IPS DF 6.9 (cell line): ENCODE measurements around the gene OST4.
A peak's percentile ranks its signal among the peaks of the same experiment; 100 is the strongest.
"Not testable (repeated sequence)": the region's sequence is repeated elsewhere in the genome, so short reads cannot be mapped to it uniquely, and the experiment has no call there.

Experiments
- DNase-seq: peaks from one replicate; pipeline ENCODE4 v3.0.0-alpha.2; 2013; ENCODE audit warnings: low read depth, low spot score
- H3K27ac ChIP-seq: one replicate; pipeline ENCODE4 v1.5.1; 2013; ENCODE audit warnings: low read length, control low read depth
- H3K27me3 ChIP-seq: 2 replicates; pipeline ENCODE4 v1.6.1; 2013; ENCODE audit warnings: mild to moderate bottlenecking, low read length; ENCODE audit not compliant: control insufficient read depth, insufficient read depth
- H3K36me3 ChIP-seq: 2 replicates; pipeline ENCODE4 v1.6.1; 2013; ENCODE audit warnings: low read length; ENCODE audit not compliant: control insufficient read depth, insufficient read depth
- H3K4me1 ChIP-seq: 2 replicates; pipeline ENCODE4 v1.6.1; 2013; ENCODE audit warnings: low read length; ENCODE audit not compliant: control insufficient read depth, insufficient read depth
- H3K4me3 ChIP-seq: 2 replicates; pipeline ENCODE4 v1.5.1; 2013; ENCODE audit warnings: mild to moderate bottlenecking, low read length
- H3K9me3 ChIP-seq: 2 replicates; pipeline ENCODE4 v1.6.1; 2013; ENCODE audit warnings: low read length, inconsistent platforms; ENCODE audit not compliant: control insufficient read depth, insufficient read depth
- WGBS: extraction: QIAGEN DNeasy Blood & Tissue Kit; methylation state at CpG from one replicate; pipeline ENCODE4 v1.1.7; 2013; ENCODE audit warnings: mixed read lengths, missing lambda C conversion rate; ENCODE audit not compliant: insufficient read length, insufficient coverage; 5-methylcytosine and 5-hydroxymethylcytosine counted together

OST4 gene

DNA sequence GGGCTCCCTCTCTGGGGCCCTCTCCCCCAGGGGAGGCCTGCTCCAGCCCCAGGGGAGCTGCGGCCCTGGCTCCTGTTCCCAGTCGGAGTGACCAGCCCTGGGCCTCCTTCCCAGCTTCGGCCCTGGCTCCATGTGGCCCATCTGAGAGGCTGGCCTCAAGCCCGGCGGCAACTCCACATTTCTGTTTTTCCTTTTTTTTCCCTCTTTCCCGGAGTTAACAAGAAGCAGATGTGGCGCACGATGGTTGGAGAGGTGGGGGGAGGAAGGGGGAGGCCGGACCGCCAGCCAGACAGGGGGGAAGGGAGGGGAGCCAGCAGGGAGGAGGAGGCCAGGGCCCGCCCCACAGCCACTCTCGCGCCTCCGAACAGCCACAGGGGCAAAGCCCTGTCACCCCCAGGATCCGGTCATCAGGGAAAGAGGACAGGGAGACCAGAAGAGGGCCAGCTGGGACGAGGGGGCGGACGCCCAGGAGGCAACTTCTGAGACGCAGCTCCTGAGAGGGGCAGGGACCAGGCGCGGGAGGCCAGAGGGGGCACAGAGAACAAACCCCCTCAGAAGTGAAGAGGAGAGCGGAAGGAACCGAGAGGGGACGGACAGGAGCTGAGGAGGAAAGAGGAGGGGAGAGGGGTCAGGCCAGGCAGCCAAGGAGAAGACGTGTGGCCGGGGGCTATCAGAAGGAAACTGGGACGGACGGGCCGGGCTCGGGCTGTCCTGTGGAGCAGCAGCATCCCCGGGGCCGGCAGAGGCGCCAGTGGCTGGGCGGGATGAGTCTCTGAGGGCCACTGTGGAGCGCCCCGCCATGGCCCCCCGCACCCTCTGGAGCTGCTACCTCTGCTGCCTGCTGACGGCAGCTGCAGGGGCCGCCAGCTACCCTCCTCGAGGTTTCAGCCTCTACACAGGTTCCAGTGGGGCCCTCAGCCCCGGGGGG is 7.1 kb upstream of the OST4 start, which contains the start of gene EMILIN1:
EMILIN1 (plus strand) TSS at position 349 of the 928 bp plus-strand sequence; CDS start at position 800, 451 bp downstream.
- no CpG with 5 or more reads among the region's 41 CpGs for WGBS
- Histone ChIP-seq H3K9me3 (no peaks in the 10 kb centered on the region), H3K27me3 (no peaks in the 10 kb centered on the region), H3K27ac (no peak within 1 kb of the TSS), H3K36me3 (no peaks in the 10 kb centered on the region; the same call in 1 of the 2 replicates), H3K4me3 (no peak within 1 kb of the TSS), H3K4me1 (peaks cover 6% of the 10 kb centered on the region)
- no peak for DNase-seq

- no peaks in the 10 kb centered on the region for H3K9me3 ChIP-seq
- H3K36me3 ChIP-seq: no peaks in the 10 kb centered on the region; the same call in 1 of the 2 replicates
- H3K4me1 ChIP-seq: peaks cover 6% of the 10 kb centered on the region
- WGBS: no CpG with 5 or more reads among the region's 7 CpGs
- H3K27me3 ChIP-seq: no peaks in the 10 kb centered on the region
- no peak for DNase-seq
- no peak overlapping the region for H3K4me3 ChIP-seq
- no peak overlapping the region for H3K27ac ChIP-seq
Measured at GRCh38 chr2:27077231-27077630, 5.8 kb upstream of the OST4 start.

GRCh38 chr2:27076323-27076722 is 4.9 kb upstream of the OST4 start:
- Histone ChIP-seq H3K27me3 (no peaks in the 10 kb centered on the region), H3K9me3 (no peaks in the 10 kb centered on the region), H3K36me3 (no peaks in the 10 kb centered on the region; the same call in 1 of the 2 replicates), H3K27ac (no peak overlapping the region), H3K4me1 (peaks cover 6% of the 10 kb centered on the region), H3K4me3 (no peak overlapping the region)
- WGBS: no CpG with 5 or more reads among the region's 4 CpGs
- DNase-seq: no peak

DNA sequence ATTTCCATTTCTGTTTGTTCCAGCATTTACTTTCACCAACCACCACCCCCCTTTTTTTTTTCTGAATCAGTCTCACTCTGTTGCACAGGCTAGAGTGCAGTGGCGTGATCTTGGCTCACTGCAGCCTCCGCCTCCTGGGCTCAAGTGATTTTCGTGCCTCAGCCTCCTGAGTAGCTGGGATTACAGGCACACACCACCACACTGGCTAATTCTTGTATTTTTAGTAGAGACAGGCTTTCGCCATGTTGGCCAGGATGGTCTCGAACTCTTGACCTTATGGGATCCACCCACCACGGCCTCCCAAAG is 4.1 kb upstream of the OST4 start:
- not testable (repeated sequence) for H3K27ac ChIP-seq, H3K36me3 ChIP-seq, DNase-seq, H3K27me3 ChIP-seq, H3K9me3 ChIP-seq, H3K4me3 ChIP-seq, H3K4me1 ChIP-seq
- no CpG with 5 or more reads among the region's 6 CpGs for whole genome bisulfite sequencing

DNA sequence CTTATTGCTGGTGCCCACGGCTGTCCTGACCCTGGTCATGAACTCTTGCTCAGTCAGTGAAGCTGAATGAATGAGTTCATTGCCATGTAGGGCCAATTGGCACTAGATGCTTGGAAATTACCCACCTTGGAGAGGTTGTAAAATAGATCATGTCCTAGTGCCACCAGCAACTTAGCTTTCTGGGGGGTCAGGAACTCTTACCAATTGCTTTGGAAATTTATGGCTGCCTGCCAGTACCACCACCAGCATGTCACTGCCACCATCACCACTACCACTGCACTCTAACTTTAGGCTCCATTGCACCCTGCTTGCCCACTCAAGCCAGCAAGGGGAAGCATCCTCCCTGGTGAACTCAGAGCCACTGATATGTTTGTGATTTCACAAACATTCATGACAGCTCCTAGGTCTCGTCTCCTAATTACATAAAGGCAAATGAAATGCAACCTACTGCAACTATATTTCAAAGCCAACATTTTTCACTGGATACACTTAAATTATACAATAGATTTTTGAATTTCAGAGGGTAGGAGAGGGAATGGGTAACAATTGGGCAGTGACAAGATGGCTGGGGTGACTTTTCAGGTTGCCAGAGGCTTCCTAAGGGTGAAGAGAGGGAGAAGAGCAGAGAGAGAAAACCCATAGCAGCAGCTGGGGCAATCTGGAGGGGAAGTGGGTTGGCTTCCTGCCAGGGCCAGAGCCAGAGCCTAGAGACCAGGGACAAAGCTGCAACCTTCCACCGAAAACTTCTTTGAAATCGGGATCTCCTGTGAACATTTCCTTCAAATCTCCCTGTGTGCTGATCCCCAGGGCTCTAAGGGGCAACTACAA is 3.5 kb upstream of the OST4 start:
- no CpG with 5 or more reads among the region's 4 CpGs for WGBS
- no peak for DNase-seq

DNA sequence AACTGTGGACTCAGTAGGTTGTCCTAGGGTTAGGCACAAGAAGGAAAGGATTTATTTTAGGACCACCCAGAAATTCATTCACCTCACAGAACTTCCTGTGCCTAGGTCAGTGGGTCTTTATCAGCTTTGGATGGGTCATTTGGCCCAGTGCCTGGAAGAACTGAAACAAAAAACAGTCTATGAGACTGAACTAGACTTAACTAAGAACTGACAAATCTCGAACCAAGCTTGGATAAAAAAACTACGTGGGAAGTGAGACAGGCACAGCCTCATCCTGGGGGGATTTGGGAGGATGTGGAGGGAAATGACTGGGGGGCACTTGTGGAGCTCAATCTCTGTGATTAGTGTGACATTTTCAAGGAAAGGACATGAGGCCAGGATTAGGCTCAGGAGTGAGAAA is 2.3 kb upstream of the OST4 start:
- DNase-seq: no peak
- Histone ChIP-seq H3K27ac (no peak overlapping the region), H3K9me3 (no peaks in the 10 kb centered on the region), H3K4me3 (no peak overlapping the region), H3K36me3 (no peaks in the 10 kb centered on the region; the same call in 1 of the 2 replicates), H3K4me1 (peaks cover 6% of the 10 kb centered on the region), H3K27me3 (no peaks in the 10 kb centered on the region)
- WGBS: no CpG with 5 or more reads among the region's 2 CpGs

More for the DNA sequence above, 3.5 kb upstream of the OST4 start:
- Histone ChIP-seq H3K27me3 (no peaks in the 10 kb centered on the region), H3K27ac (no peak overlapping the region), H3K4me3 (no peak overlapping the region), H3K36me3 (no peaks in the 10 kb centered on the region; the same call in 1 of the 2 replicates), H3K4me1 (peaks cover 6% of the 10 kb centered on the region), H3K9me3 (no peaks in the 10 kb centered on the region)

- Histone ChIP-seq H3K4me3 (no peak overlapping the region; the same call in 1 of the 2 replicates), H3K27me3 (no peaks in the 10 kb centered on the region), H3K27ac (no peak overlapping the region), H3K9me3 (no peaks in the 10 kb centered on the region), H3K4me1 (no peaks in the 10 kb centered on the region), H3K36me3 (no peaks in the 10 kb centered on the region)
- no peak for DNase-seq
- WGBS: no CpG with 5 or more reads among the region's 5 CpGs
Measured at GRCh38 chr2:27072920-27073319, 1.5 kb upstream of the OST4 start.

GRCh38 chr2:27071990-27072830 is 756 bp upstream of the OST4 start:
- no CpG with 5 or more reads among the region's 34 CpGs for WGBS
- H3K4me1 ChIP-seq: no peaks in the 10 kb centered on the region
- H3K36me3 ChIP-seq: no peaks in the 10 kb centered on the region
- no peaks in the 10 kb centered on the region for H3K9me3 ChIP-seq
- DNase-seq: no peak
- H3K27me3 ChIP-seq: no peaks in the 10 kb centered on the region
- no peak overlapping the region for H3K27ac ChIP-seq
- H3K4me3 ChIP-seq: peak overlapping the region; percentile 73; the same call in 1 of the 2 replicates

DNA sequence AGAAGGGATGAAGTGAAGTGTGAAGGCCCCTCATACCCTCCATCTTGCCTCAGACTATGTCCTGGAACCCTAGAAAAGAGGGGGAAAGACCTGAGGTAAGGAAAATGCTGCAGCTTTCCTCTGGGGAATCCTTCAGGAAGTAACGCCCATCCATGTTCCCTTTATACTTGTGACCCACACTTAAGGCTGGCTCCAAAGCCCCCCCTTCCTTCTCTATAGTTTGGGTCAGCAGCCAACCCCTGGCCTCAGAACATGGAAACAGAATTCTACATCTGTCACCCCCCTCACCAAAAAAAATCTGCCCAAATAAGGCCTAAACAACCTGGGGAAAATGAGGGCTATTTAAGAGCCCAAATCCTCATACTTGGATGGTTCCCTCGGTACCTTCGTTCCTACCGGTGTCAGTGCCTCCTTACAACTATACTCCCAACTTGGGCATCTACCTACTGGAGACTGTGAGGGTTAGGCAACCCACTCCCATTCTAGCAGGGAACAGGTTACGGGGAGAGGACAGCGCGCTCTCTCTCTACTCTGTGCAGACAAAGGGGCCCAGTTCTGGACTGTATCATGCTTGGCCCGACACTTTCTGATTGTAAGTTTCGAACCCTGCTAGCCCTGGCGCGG is 689 bp downstream of the OST4 start:
- Histone ChIP-seq H3K36me3 (no peaks in the 10 kb centered on the region), H3K4me1 (no peaks in the 10 kb centered on the region), H3K27ac (no peak overlapping the region), H3K4me3 (peak overlapping the region; percentile 73), H3K27me3 (no peaks in the 10 kb centered on the region), H3K9me3 (no peaks in the 10 kb centered on the region)
- DNase-seq: no peak
- no CpG with 5 or more reads among the region's 11 CpGs for WGBS
